H54 (cell line): ENCODE results near the gene GCHFR.

Experiments used
- DNase-seq: peaks from one replicate; pipeline ENCODE4 v3.0.0; 2011; ENCODE audit warnings: low spot score, mixed read lengths; ENCODE audit not compliant: insufficient read length
- FAIRE-seq: peaks from 3 replicates; lab custom pipeline; 2011; peaks lifted over from hg19 to GRCh38; lab: Jason Lieb, UNC
- POLR2A ChIP-seq: IDR thresholded peaks from 2 replicates; pipeline ENCODE4 v1.6.1; 2011; ENCODE audit warnings: low read depth, mild to moderate bottlenecking, low read length

Gene GCHFR

GRCh38 chr15:40775740-40776536 lies 12.1 kb downstream of the GCHFR start:
- DNase-seq (no peak), FAIRE-seq (no peak)

DNA sequence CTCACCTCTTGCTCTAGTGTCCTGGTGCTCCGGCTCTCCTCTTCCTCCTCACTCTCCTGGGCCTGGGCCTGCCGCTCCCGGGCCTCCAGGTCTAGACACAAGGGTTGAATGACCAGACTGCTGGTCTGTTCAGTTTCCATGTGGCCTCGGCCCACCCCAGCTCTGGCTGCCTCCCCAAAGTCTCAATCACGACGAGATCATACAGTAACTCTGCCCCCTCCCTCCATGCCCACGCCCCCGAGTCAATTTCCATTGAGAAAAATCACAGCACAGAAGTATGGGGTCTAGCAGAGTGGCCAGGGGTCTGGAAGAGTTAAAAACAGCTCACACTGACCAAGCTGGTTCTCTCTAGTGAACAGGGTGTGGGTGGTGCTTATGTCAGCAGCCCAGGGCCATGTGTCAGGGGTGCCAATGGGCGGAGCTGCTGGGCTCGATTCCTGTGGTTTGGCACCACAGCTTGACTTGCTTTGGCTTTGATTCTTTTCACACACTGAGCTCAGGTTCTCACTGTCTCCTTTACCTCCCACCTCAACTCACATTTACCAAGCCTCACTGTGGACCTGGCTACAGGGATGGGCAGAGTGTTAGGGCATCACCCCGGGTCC lies 12.8 kb downstream of the GCHFR start:
- no peak for TF ChIP-seq POLR2A
- DNase-seq (peak; percentile 77), FAIRE-seq (peak; percentile 94)

More at GRCh38 chr15:40775740-40776536, 12.1 kb downstream of the GCHFR start:
- TF ChIP-seq POLR2A: no peak

DNA sequence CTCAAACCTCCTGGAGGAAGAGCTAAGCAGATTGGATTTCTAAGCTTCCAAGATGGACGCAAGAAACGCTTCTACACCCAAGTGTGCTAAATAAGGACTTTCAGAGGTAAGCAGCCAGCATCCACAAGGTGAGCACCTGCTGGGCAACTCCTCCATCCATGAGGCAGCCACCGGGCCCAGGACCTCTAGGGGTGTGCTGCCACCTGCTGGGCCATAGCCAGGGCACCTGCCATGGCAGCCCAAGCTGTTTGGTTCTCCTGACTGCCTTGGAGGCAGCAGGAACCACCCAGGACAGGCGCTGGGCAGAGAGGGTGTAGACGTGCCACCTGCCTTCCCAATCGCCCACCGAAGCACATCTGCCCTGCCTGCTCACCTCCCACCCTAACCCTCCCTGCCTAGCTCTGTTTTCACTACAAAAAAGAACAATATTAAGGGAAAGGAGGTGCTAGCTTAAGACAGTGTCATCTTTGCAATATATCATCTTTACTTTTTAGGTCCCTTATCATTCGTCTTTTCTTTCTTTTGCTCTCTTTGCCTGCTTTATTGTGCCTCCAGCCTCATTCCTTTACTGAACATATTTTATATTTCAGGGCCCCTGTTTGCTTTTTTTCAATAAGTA lies 18.9 kb downstream of the GCHFR start:
- FAIRE-seq (no peak), DNase-seq (no peak)
- no peak for TF ChIP-seq POLR2A

GRCh38 chr15:40785164-40785563 lies 21.3 kb downstream of the GCHFR start:
- DNase-seq (no peak), FAIRE-seq (no peak)
- TF ChIP-seq POLR2A: no peak

GRCh38 chr15:40785814-40786213 lies 21.9 kb downstream of the GCHFR start:
- no peak for TF ChIP-seq POLR2A
- DNase-seq: no peak
- no peak for FAIRE-seq

GRCh38 chr15:40787344-40787841 lies 23.5 kb downstream of the GCHFR start:
- no peak for TF ChIP-seq POLR2A
- DNase-seq (no peak), FAIRE-seq (peak; percentile 89)

DNA sequence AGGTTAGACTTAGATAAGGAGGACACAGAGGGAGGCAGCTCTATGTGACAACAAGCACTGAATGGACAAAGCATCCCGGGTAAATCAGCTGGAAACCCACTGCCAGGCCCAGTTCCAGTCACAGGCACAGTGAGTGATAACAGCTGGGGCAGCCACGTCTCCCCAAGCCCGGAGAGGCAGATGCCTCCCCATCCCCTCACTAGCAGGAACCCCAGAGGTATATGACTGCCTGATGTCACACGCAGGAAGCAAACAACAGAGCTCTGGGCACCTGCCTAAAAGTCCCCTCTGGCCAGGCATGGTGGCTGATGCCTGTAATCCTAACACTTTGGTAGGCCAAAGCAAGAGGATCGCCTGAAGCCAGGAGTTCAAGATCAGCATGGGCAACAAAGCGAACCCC lies 24.1 kb downstream of the GCHFR start:
- TF ChIP-seq POLR2A: no peak
- FAIRE-seq: no peak
- no peak for DNase-seq

GRCh38 chr15:40789119-40789518 lies 25.3 kb downstream of the GCHFR start:
- TF ChIP-seq POLR2A: no peak
- FAIRE-seq: no peak

GRCh38 chr15:40789999-40790398 lies 26.1 kb downstream of the GCHFR start:
- DNase-seq (no peak), FAIRE-seq (no peak)
- TF ChIP-seq POLR2A: no peak

More at GRCh38 chr15:40789119-40789518, 25.3 kb downstream of the GCHFR start:
- no peak for DNase-seq

DNA sequence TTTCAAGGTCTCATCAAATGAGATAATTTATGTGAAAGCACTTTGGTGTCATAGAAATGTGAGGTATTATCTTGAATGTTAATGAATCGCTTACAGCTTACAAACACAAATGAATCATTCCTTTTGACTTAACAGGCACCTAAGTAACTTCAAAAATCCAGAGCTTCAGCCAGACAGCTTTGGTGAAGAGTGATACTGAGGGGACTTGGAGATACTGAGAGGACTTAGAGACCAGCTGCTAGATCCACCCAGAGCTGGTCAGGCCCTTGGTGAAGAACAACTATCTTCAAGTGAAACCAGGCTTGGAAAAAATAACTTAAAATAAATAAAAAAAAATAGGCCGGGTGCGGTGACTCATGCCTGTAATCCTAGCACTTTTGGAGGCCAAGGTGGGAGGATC lies 26.9 kb downstream of the GCHFR start:
- no peak for FAIRE-seq

DNA sequence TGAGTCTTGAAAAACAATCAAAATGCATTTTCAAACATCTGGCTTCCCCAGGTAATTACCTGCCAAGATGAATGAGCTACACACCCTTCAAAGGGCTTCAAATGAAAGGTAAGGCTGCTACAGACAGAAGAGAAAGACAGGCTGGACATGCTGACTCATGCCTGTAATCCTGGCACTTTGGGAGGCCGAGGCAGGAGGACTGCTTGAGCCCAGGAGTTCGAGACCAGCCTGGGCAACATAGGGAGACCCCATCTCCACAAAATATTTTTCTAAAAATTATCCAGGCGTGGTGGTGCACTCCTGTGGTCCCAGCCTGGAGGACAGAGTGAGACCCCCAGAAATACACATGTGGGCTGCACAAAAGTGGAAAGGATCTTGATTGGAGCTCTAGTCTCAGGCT lies 28.5 kb downstream of the GCHFR start:
- FAIRE-seq: no peak

More for the DNA sequence above, 26.9 kb downstream of the GCHFR start:
- no peak for TF ChIP-seq POLR2A
- no peak for DNase-seq

DNA sequence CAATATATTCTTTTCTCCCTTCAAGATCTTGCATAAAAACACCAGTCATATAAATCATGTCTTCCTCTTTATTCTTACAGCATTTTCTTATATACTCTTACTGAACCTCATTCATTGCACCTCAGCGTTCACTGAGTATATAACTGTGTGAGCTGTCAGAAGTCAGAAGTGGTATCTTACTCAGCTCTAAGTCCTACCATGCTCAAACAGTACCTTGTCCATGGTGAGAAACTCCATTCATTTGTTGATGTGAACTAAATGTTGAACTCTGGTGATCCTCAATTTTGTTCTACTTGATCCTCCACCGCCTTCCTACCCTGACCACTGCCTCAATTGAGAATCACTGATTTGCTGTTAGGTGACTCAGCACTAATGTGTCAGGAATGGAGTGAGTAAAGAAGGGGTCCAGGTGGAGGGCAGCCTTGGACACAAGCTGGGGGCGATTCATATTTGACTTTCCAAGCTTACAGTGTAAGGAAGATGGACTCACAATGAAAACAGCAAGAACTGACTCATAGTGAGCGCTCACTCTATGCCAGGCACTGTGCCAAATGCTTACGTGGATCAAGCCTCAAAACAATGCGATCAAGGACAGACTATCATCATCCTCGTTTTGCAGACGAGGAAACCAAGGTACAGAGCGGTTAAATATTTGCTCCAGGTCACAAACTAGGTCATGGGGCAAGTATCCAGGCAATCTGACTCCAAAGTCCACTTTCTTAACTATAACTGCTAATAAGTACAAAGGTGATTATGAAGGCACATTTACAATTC lies 29.5 kb downstream of the GCHFR start:
- FAIRE-seq (peak; percentile 95), DNase-seq (peak; percentile 40)
- no peak for TF ChIP-seq POLR2A

More for the DNA sequence above, 28.5 kb downstream of the GCHFR start:
- no peak for TF ChIP-seq POLR2A
- no peak for DNase-seq

GRCh38 chr15:40796041-40796440 lies 32.2 kb downstream of the GCHFR start:
- no peak for TF ChIP-seq POLR2A
- DNase-seq (no peak), FAIRE-seq (no peak)
